HCT116 (cell line): Measurements from ENCODE around the gene SURF6. TPM values are rescaled to one million over a fixed set of nuclear protein-coding genes. Genes with fewer than 3 reads are reported as not detected.

Experiments used
- ATAC-seq: fragments of 200-7000 bp; cut with Tn5 transposase; 2 replicates; pipeline ENCODE4 v1.9.1; 2020; ENCODE audit warnings: mild to moderate bottlenecking, moderate library complexity
- BruUV-seq: library from RNA; stranded (reverse); fragments of 400-500 nt; replicated peaks from 2 replicates; lab custom pipeline; 2021; lab: Mats Ljungman, UMichigan
- CTCF ChIA-PET: fragments of 300-600 bp; sonication (Branson Sonifier 250); formaldehyde crosslinking; loops from one replicate; lab custom pipeline; 2021; ENCODE audit warnings: antibody characterized with exemption; lab: Charles Lee
- POLR2A ChIA-PET: fragments of 300-600, 350-600 bp; sonication (Branson Sonifier 250); formaldehyde crosslinking; loops from one replicate; lab custom pipeline; 2021; ENCODE audit warnings: antibody characterized with exemption; lab: Charles Lee
- RAD21 ChIA-PET, 2 experiments: fragments of 300-600 bp; sonication (Branson Sonifier 250); formaldehyde crosslinking; loops; one replicate each; lab custom pipeline; 2023; ENCODE audit warnings: low total read pairs in 2 of 2; ENCODE audit not compliant: uncharacterized antibody in 2 of 2, unreplicated experiment in 2 of 2, low non-redundant PET in 1 of 2; lab: Charles Lee
- DNase-seq: peaks from one replicate; pipeline ENCODE4 v3.0.0-alpha.2; 2010; ENCODE audit warnings: low read depth, low spot score
- H2AFZ ChIP-seq: fragments of 200-600 bp; shearing (Covaris generic), sonication (generic); 2 replicates; pipeline ENCODE4 v1.6.1; 2017; ENCODE audit warnings: low read depth, mixed run types, mixed read lengths, antibody characterized with exemption, low read length; ENCODE audit not compliant: poor library complexity, severe bottlenecking
- H3K27ac ChIP-seq: 2 replicates; pipeline ENCODE4 v1.5.1; 2012; ENCODE audit warnings: low read depth, low read length
- H3K27me3 ChIP-seq: fragments of 200-600 bp; sonication (generic); 2 replicates; pipeline ENCODE4 v1.6.1; 2016; ENCODE audit warnings: mixed run types, low read length, mixed read lengths; ENCODE audit not compliant: insufficient read depth
- H3K36me3 ChIP-seq, 2 experiments: fragments of 200-500 bp in 1 of 2; fragments of 200-600 bp in 1 of 2; sonication (Bioruptor generic) in 1 of 2; sonication (generic) in 1 of 2; 2 replicates each; pipeline versions ENCODE4 v1.5.1 to v1.6.1; 2014 to 2016; ENCODE audit warnings: low read length in 2 of 2, inconsistent platforms in 1 of 2, mixed read lengths in 1 of 2, mixed run types in 1 of 2; ENCODE audit not compliant: insufficient read depth in 2 of 2, control insufficient read depth in 1 of 2
- H3K4me1 ChIP-seq, 2 experiments: fragments of 200-600 bp in 1 of 2; sonication (generic) in 1 of 2; 2 replicates each; pipeline versions ENCODE4 v1.5.1 to v1.6.1; 2012 to 2017; ENCODE audit warnings: low read length in 2 of 2, inconsistent platforms in 1 of 2, mild to moderate bottlenecking in 1 of 2, mixed read lengths in 1 of 2, mixed run types in 1 of 2, moderate library complexity in 1 of 2; ENCODE audit not compliant: insufficient read depth in 2 of 2, control insufficient read depth in 1 of 2
- H3K4me2 ChIP-seq: fragments of 200-600 bp; sonication (generic); 2 replicates; pipeline ENCODE4 v1.6.1; 2017; ENCODE audit warnings: mixed run types, low read length, mixed read lengths
- H3K4me3 ChIP-seq, 2 experiments: fragments of 200-600 bp in 1 of 2; sonication (generic) in 1 of 2; replicated peaks in 1 of 2; 2 replicates each; pipeline ENCODE4 v1.5.1; 2011 to 2016; ENCODE audit warnings: low read length in 2 of 2, control low read depth in 1 of 2, low read depth in 1 of 2, mild to moderate bottlenecking in 1 of 2, mixed read lengths in 1 of 2, mixed run types in 1 of 2
- H3K79me2 ChIP-seq: fragments of 200-600 bp; sonication (generic); 2 replicates; pipeline ENCODE4 v1.6.1; 2017; ENCODE audit warnings: mild to moderate bottlenecking, mixed run types, low read length, moderate library complexity, mixed read lengths; ENCODE audit not compliant: insufficient read depth
- H3K9ac ChIP-seq: fragments of 200-600 bp; sonication (generic); 2 replicates; pipeline ENCODE4 v1.6.1; 2016; ENCODE audit warnings: low read length, mixed read lengths
- H3K9me2 ChIP-seq: fragments of 200-600 bp; sonication (generic), shearing (Covaris generic); 2 replicates; pipeline ENCODE4 v1.6.1; 2017; ENCODE audit warnings: mixed run types, mild to moderate bottlenecking, moderate library complexity; ENCODE audit not compliant: insufficient read depth
- H3K9me3 ChIP-seq, 2 experiments: fragments of 200-500 bp in 1 of 2; fragments of 200-600 bp in 1 of 2; sonication (Bioruptor generic) in 1 of 2; sonication (generic) in 1 of 2; 2 replicates each; pipeline ENCODE4 v1.6.1; 2014 to 2017; ENCODE audit warnings: low read length in 2 of 2, mixed read lengths in 2 of 2, inconsistent platforms in 1 of 2, low read depth in 1 of 2, mild to moderate bottlenecking in 1 of 2, mixed run types in 1 of 2, moderate library complexity in 1 of 2; ENCODE audit not compliant: control insufficient read depth in 1 of 2, insufficient read depth in 1 of 2
- H4K20me1 ChIP-seq: fragments of 200-600 bp; sonication (generic), shearing (Covaris generic); 2 replicates; pipeline ENCODE4 v1.6.1; 2017; ENCODE audit warnings: mixed run types, mild to moderate bottlenecking, moderate library complexity; ENCODE audit not compliant: insufficient read depth
- CEBPB ChIP-seq: IDR thresholded peaks from 2 replicates; pipeline ENCODE4 v1.6.1; 2012; ENCODE audit warnings: low read depth
- ELF1 ChIP-seq: IDR thresholded peaks from 2 replicates; pipeline ENCODE4 v1.6.1; 2012; ENCODE audit warnings: low read depth, borderline replicate concordance
- FOSL1 ChIP-seq: IDR thresholded peaks from 2 replicates; pipeline ENCODE4 v1.6.1; 2012; ENCODE audit warnings: low read depth
- JUND ChIP-seq: IDR thresholded peaks from 2 replicates; pipeline ENCODE4 v1.6.1; 2012
- POLR2A ChIP-seq: IDR thresholded peaks from 2 replicates; pipeline ENCODE4 v1.7.0; 2011; ENCODE audit warnings: borderline replicate concordance; ENCODE audit not compliant: insufficient read depth, insufficient read length; ENCODE audit errors: extremely low read depth
- POLR2AphosphoS5 ChIP-seq: IDR thresholded peaks from 2 replicates; pipeline ENCODE4 v1.6.1; 2011; ENCODE audit warnings: mild to moderate bottlenecking, low read depth, low read length, moderate library complexity
- RAD21 ChIP-seq: IDR thresholded peaks from 2 replicates; pipeline ENCODE4 v1.6.1; 2012; ENCODE audit warnings: low read depth, mild to moderate bottlenecking
- YY1 ChIP-seq: IDR thresholded peaks from 2 replicates; pipeline ENCODE4 v1.6.1; 2011; ENCODE audit warnings: low read length, low read depth, moderate library complexity, mild to moderate bottlenecking; ENCODE audit not compliant: insufficient replicate concordance; ENCODE audit errors: extremely low read depth
- ZBTB33 ChIP-seq: IDR thresholded peaks from 2 replicates; pipeline ENCODE4 v1.6.1; 2011; ENCODE audit warnings: mild to moderate bottlenecking, low read length, moderate library complexity; ENCODE audit not compliant: insufficient replicate concordance; ENCODE audit errors: extremely low read depth
- intact Hi-C: fragments of 100-400 bp; cut with micrococcal nuclease; formaldehyde crosslinking; loops from 2 replicates; pipeline ENCODE4 v1.10.0; 2022
- total RNA-seq: library from RNA; stranded (reverse); gene quantifications from one replicate; pipeline ENCODE4 v1.2.1, GENCODE V29; 2021; ENCODE audit not compliant: unreplicated experiment
- TF ChIP-seq, protein P1 (sequence below): IDR thresholded peaks from 2 replicates; pipeline ENCODE4 v1.6.1; 2012
- TF ChIP-seq, protein P2 (sequence below): IDR thresholded peaks from 2 replicates; pipeline ENCODE4 v1.6.1; 2012

The SURF6 gene
- total RNA-seq, 1 experiment from 2014 or later = 30.1 TPM

DNA sequence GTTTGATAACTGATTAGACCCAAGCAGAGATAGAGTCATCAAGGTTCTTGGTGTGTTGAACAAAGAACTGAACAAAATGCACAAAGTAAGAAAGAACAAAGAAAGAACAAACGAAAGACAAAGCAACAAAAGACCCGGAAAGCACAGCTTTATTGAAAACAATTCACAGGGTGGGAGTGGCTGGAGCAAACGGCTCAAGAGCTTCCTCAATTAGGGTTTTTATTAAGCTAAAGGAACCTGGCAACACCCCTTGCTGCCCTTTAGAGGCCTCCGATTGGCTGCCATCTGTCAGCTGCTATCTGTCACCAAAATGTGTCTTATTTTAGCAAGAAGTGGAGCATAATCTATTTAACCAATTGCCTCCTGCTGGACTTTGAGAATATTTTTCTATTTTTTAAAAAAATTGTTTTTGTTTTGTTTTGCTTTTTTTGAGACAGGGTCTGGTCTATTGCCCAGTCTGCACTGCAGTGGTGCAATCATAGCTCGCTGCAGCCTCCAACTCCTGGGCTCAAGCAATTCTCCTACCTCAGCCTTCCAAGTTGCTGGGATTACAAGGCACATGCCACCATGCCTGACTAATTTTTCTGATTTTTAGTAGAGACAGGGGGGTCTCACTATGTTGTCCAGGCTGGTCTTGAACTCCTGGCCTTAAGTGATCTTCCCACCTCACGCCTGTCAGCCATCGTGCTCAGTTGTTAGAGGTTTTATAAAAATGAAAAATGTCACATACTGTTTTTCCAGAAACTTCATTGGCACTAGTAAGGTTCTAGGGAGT lies 53.3 kb downstream of the SURF6 start:
- H3K27me3 ChIP-seq = no peaks in the 10 kb centered on the region
- H3K4me2 ChIP-seq = no peak overlapping the region
- ATAC-seq (no peak), DNase-seq (no peak)
- H3K4me3 ChIP-seq = no peak overlapping the region
- H3K79me2 ChIP-seq = no peaks in the 10 kb centered on the region
- H3K9ac ChIP-seq = no peak overlapping the region
- no peaks in the 10 kb centered on the region for H3K9me3 ChIP-seq
- intact Hi-C loops = no loop called here
- no peaks in the 10 kb centered on the region for H3K4me1 ChIP-seq
- no TSS peak for BruUV-seq
- no peak overlapping the region for H2AFZ ChIP-seq
- RAD21 ChIA-PET = no interaction called here
- CTCF ChIA-PET = no interaction called here
- no peaks in the 10 kb centered on the region for H3K36me3 ChIP-seq
- H3K9me2 ChIP-seq = no peaks in the 10 kb centered on the region
- no peak overlapping the region for H3K27ac ChIP-seq
- TF ChIP-seq JUND (no peak), ELF1 (no peak), POLR2AphosphoS5 (no peak), CEBPB (no peak), YY1 (no peak)
- no peaks in the 10 kb centered on the region for H4K20me1 ChIP-seq
- POLR2A ChIA-PET = no interaction called here

GRCh38 chr9:133280392-133280791 lies 55.6 kb downstream of the SURF6 start:
- H3K27ac ChIP-seq = no peak overlapping the region
- DNase-seq (no peak), ATAC-seq (no peak)
- ChIA-PET CTCF (no interaction called here), RAD21 (no interaction called here), POLR2A (no interaction called here)
- no peaks in the 10 kb centered on the region for H3K4me1 ChIP-seq
- H3K79me2 ChIP-seq = no peaks in the 10 kb centered on the region
- H3K9ac ChIP-seq = no peak overlapping the region
- no TSS peak for BruUV-seq
- no peak for TF ChIP-seq RAD21
- no peak for TF ChIP-seq FOSL1
- no peak for TF ChIP-seq JUND
- TF ChIP-seq ZBTB33 = no peak
- no peak for TF ChIP-seq POLR2A
- TF ChIP-seq, protein P1, sequence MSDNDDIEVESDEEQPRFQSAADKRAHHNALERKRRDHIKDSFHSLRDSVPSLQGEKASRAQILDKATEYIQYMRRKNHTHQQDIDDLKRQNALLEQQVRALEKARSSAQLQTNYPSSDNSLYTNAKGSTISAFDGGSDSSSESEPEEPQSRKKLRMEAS = no peak
- TF ChIP-seq, protein P2, sequence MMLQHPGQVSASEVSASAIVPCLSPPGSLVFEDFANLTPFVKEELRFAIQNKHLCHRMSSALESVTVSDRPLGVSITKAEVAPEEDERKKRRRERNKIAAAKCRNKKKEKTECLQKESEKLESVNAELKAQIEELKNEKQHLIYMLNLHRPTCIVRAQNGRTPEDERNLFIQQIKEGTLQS = no peak
- no peak overlapping the region for H3K4me2 ChIP-seq
- H3K4me3 ChIP-seq = no peak overlapping the region
- H3K27me3 ChIP-seq = no peaks in the 10 kb centered on the region
- no peak overlapping the region for H2AFZ ChIP-seq
- H4K20me1 ChIP-seq = no peaks in the 10 kb centered on the region
- H3K9me3 ChIP-seq = no peaks in the 10 kb centered on the region
- intact Hi-C loops = no loop called here
- no peaks in the 10 kb centered on the region for H3K9me2 ChIP-seq
- H3K36me3 ChIP-seq = no peaks in the 10 kb centered on the region
